HEK293 (cell line): Measurements from ENCODE around the gene PRPF6.

ENCODE experiments used
- PRDM1 ChIP-seq: fragments of 450-650 bp; formaldehyde crosslinking; IDR thresholded peaks from 2 replicates; pipeline ENCODE4; 2016; ENCODE audit warnings: missing biosample characterization, missing genetic modification characterization
- TCF7L2 ChIP-seq: IDR thresholded peaks from 2 replicates; pipeline ENCODE4 v1.6.1; 2011; ENCODE audit warnings: low read depth, mild to moderate bottlenecking, inconsistent platforms, low read length, moderate library complexity, borderline replicate concordance
- ZFP3 ChIP-seq: fragments of 450-650 bp; formaldehyde crosslinking; IDR thresholded peaks from 2 replicates; pipeline ENCODE4 v1.5.1; 2016; ENCODE audit warnings: low read depth, missing biosample characterization, missing genetic modification characterization
- ZNF155 ChIP-seq: fragments of 450-650 bp; formaldehyde crosslinking; IDR thresholded peaks from 2 replicates; pipeline ENCODE4 v1.5.1; 2016; ENCODE audit warnings: missing biosample characterization, missing genetic modification characterization
- ZNF274 ChIP-seq, 2 experiments: fragments of 200-500 bp in 1 of 2; fragments of 450-650 bp in 1 of 2; sonication (Bioruptor generic) in 1 of 2; formaldehyde crosslinking in 1 of 2; IDR thresholded peaks; 2 replicates each; pipeline versions ENCODE4 v1.5.1 to v1.6.1; 2014 to 2016; ENCODE audit warnings: borderline replicate concordance in 1 of 2, inconsistent platforms in 1 of 2, low read length in 1 of 2, missing biosample characterization in 1 of 2, missing genetic modification characterization in 1 of 2
- ZNF514 ChIP-seq: fragments of 450-650 bp; formaldehyde crosslinking; IDR thresholded peaks from 2 replicates; pipeline ENCODE4 v1.5.1; 2016; ENCODE audit warnings: missing biosample characterization, missing genetic modification characterization
- ZNF596 ChIP-seq: fragments of 450-650 bp; IDR thresholded peaks from 2 replicates; pipeline ENCODE4 v1.5.0; 2018; ENCODE audit warnings: missing biosample characterization, mild to moderate bottlenecking, missing genetic modification characterization, moderate library complexity
- ZNF610 ChIP-seq: fragments of 450-650 bp; formaldehyde crosslinking; IDR thresholded peaks from 2 replicates; pipeline ENCODE4 v1.5.1; 2016; ENCODE audit warnings: missing biosample characterization, missing genetic modification characterization, borderline replicate concordance
- ZNF624 ChIP-seq: fragments of 450-650 bp; formaldehyde crosslinking; IDR thresholded peaks from 2 replicates; pipeline ENCODE4 v1.5.1; 2017; ENCODE audit warnings: missing biosample characterization, missing genetic modification characterization
- ZNF791 ChIP-seq: fragments of 450-650 bp; formaldehyde crosslinking; IDR thresholded peaks from 2 replicates; pipeline ENCODE4 v1.5.1; 2016; ENCODE audit warnings: missing biosample characterization, missing genetic modification characterization
- ZSCAN30 ChIP-seq: fragments of 450-650 bp; IDR thresholded peaks from 2 replicates; pipeline ENCODE4 v1.5.1; 2018; ENCODE audit warnings: missing biosample characterization, mild to moderate bottlenecking, missing genetic modification characterization, moderate library complexity
- TF ChIP-seq, protein P1 (sequence below): fragments of 450-650 bp; formaldehyde crosslinking; IDR thresholded peaks from 2 replicates; pipeline ENCODE4 v1.5.1; 2016; ENCODE audit warnings: missing biosample characterization, missing genetic modification characterization, low read depth
- TF ChIP-seq, protein P2 (sequence below): fragments of 450-650 bp; formaldehyde crosslinking; IDR thresholded peaks from 2 replicates; pipeline ENCODE4 v1.5.1; 2017; ENCODE audit warnings: missing biosample characterization, missing genetic modification characterization
- TF ChIP-seq, protein P3 (sequence below): fragments of 450-650 bp; formaldehyde crosslinking; conservative IDR thresholded peaks from 2 replicates; pipeline ENCODE4 v1.5.1; 2016; ENCODE audit warnings: low read depth, missing biosample characterization, missing genetic modification characterization
- TF ChIP-seq, protein P4 (sequence below): fragments of 450-650 bp; formaldehyde crosslinking; IDR thresholded peaks from 2 replicates; pipeline ENCODE4 v1.5.1; 2016; ENCODE audit warnings: missing biosample characterization, missing genetic modification characterization, borderline replicate concordance
- TF ChIP-seq, protein P5 (sequence below): fragments of 450-650 bp; formaldehyde crosslinking; IDR thresholded peaks from 2 replicates; pipeline ENCODE4 v1.5.1; 2016; ENCODE audit warnings: missing biosample characterization, missing genetic modification characterization
- TF ChIP-seq, protein P6 (sequence below): fragments of 450-650 bp; formaldehyde crosslinking; IDR thresholded peaks from 2 replicates; pipeline ENCODE4 v1.5.1; 2016; ENCODE audit warnings: missing biosample characterization, missing genetic modification characterization, low read depth
- TF ChIP-seq, protein P7 (sequence below): fragments of 450-650 bp; formaldehyde crosslinking; IDR thresholded peaks from 2 replicates; pipeline ENCODE4 v1.5.1; 2017; ENCODE audit warnings: missing biosample characterization, missing genetic modification characterization

PRPF6 gene

DNA sequence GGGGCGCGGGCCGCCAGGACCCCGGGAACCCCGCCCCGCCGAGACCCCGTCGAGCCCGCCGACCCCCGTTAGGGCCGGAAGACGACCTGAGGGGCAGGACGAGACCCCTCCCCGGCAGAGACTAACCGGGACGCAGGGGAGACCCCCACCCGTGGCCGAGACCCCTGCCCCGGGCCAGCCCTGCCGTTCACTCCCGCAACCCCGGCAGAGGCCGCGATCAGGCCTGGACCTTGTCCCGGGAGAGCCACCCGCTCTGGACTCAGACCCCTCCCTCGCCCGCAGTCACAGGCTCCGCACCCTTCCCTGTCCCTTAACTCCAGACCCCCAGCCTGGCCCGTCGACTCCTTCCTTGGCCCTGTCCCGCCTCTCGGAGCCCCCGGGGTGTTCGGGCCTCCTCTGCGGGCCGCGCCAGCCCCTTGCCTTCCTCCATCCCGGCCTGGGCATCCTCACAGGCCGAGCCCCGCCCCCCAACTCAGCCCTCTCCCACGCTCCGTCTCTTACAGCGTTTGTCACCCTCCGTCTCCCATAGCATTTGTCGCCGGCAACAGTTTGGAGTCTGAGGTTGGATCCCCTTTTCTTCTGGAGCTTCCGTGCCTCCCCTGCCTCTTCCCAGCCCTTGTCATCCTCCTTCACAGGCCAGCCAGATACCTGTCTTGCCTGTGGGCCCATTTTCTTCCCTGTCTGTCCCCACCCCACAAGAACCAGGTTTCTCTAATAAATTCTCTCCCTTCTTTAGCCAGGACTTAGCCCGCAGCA lies 82.6 kb downstream of the PRPF6 start (continued):
- TF ChIP-seq, protein P1, sequence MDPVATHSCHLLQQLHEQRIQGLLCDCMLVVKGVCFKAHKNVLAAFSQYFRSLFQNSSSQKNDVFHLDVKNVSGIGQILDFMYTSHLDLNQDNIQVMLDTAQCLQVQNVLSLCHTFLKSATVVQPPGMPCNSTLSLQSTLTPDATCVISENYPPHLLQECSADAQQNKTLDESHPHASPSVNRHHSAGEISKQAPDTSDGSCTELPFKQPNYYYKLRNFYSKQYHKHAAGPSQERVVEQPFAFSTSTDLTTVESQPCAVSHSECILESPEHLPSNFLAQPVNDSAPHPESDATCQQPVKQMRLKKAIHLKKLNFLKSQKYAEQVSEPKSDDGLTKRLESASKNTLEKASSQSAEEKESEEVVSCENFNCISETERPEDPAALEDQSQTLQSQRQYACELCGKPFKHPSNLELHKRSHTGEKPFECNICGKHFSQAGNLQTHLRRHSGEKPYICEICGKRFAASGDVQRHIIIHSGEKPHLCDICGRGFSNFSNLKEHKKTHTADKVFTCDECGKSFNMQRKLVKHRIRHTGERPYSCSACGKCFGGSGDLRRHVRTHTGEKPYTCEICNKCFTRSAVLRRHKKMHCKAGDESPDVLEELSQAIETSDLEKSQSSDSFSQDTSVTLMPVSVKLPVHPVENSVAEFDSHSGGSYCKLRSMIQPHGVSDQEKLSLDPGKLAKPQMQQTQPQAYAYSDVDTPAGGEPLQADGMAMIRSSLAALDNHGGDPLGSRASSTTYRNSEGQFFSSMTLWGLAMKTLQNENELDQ (tag by site-specific recombination): no peak
- TF ChIP-seq ZNF610 (tag by site-specific recombination) (no peak), ZFP3 (tag by site-specific recombination) (no peak), ZNF791 (tag by site-specific recombination) (no peak), ZNF155 (tag by site-specific recombination) (no peak), ZNF596 (tag by site-specific recombination) (no peak), ZSCAN30 (tag by site-specific recombination) (no peak), TCF7L2 (no peak), PRDM1 (tag by site-specific recombination) (no peak), ZNF274 (IDR thresholded peaks at IDR 0.05; ENCODE audit: low read length) (no peak), ZNF274 (tag by site-specific recombination; IDR thresholded peaks at IDR 0.05; ENCODE audit: borderline replicate concordance) (no peak), ZNF624 (tag by site-specific recombination) (no peak), ZNF514 (tag by site-specific recombination) (no peak)
- TF ChIP-seq, protein P2, sequence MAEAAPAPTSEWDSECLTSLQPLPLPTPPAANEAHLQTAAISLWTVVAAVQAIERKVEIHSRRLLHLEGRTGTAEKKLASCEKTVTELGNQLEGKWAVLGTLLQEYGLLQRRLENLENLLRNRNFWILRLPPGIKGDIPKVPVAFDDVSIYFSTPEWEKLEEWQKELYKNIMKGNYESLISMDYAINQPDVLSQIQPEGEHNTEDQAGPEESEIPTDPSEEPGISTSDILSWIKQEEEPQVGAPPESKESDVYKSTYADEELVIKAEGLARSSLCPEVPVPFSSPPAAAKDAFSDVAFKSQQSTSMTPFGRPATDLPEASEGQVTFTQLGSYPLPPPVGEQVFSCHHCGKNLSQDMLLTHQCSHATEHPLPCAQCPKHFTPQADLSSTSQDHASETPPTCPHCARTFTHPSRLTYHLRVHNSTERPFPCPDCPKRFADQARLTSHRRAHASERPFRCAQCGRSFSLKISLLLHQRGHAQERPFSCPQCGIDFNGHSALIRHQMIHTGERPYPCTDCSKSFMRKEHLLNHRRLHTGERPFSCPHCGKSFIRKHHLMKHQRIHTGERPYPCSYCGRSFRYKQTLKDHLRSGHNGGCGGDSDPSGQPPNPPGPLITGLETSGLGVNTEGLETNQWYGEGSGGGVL (tag by site-specific recombination): no peak
- TF ChIP-seq, protein P3, sequence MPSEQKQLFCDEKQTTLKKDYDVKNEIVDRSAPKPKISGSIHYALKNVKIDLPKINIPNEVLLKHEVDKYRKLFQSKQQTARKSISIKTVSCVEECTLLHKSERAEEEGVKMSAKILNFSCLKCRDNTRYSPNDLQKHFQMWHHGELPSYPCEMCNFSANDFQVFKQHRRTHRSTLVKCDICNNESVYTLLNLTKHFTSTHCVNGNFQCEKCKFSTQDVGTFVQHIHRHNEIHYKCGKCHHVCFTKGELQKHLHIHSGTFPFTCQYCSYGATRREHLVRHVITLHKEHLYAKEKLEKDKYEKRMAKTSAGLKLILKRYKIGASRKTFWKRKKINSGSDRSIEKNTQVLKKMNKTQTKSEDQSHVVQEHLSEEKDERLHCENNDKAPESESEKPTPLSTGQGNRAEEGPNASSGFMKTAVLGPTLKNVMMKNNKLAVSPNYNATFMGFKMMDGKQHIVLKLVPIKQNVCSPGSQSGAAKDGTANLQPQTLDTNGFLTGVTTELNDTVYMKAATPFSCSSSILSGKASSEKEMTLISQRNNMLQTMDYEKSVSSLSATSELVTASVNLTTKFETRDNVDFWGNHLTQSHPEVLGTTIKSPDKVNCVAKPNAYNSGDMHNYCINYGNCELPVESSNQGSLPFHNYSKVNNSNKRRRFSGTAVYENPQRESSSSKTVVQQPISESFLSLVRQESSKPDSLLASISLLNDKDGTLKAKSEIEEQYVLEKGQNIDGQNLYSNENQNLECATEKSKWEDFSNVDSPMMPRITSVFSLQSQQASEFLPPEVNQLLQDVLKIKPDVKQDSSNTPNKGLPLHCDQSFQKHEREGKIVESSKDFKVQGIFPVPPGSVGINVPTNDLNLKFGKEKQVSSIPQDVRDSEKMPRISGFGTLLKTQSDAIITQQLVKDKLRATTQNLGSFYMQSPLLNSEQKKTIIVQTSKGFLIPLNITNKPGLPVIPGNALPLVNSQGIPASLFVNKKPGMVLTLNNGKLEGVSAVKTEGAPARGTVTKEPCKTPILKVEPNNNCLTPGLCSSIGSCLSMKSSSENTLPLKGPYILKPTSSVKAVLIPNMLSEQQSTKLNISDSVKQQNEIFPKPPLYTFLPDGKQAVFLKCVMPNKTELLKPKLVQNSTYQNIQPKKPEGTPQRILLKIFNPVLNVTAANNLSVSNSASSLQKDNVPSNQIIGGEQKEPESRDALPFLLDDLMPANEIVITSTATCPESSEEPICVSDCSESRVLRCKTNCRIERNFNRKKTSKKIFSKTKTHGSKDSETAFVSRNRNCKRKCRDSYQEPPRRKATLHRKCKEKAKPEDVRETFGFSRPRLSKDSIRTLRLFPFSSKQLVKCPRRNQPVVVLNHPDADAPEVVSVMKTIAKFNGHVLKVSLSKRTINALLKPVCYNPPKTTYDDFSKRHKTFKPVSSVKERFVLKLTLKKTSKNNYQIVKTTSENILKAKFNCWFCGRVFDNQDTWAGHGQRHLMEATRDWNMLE: no peak
- TF ChIP-seq, protein P4, sequence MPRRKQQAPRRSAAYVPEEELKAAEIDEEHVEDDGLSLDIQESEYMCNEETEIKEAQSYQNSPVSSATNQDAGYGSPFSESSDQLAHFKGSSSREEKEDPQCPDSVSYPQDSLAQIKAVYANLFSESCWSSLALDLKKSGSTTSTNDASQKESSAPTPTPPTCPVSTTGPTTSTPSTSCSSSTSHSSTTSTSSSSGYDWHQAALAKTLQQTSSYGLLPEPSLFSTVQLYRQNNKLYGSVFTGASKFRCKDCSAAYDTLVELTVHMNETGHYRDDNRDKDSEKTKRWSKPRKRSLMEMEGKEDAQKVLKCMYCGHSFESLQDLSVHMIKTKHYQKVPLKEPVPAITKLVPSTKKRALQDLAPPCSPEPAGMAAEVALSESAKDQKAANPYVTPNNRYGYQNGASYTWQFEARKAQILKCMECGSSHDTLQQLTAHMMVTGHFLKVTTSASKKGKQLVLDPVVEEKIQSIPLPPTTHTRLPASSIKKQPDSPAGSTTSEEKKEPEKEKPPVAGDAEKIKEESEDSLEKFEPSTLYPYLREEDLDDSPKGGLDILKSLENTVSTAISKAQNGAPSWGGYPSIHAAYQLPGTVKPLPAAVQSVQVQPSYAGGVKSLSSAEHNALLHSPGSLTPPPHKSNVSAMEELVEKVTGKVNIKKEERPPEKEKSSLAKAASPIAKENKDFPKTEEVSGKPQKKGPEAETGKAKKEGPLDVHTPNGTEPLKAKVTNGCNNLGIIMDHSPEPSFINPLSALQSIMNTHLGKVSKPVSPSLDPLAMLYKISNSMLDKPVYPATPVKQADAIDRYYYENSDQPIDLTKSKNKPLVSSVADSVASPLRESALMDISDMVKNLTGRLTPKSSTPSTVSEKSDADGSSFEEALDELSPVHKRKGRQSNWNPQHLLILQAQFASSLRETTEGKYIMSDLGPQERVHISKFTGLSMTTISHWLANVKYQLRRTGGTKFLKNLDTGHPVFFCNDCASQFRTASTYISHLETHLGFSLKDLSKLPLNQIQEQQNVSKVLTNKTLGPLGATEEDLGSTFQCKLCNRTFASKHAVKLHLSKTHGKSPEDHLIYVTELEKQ (tag by site-specific recombination): no peak
- TF ChIP-seq, protein P5, sequence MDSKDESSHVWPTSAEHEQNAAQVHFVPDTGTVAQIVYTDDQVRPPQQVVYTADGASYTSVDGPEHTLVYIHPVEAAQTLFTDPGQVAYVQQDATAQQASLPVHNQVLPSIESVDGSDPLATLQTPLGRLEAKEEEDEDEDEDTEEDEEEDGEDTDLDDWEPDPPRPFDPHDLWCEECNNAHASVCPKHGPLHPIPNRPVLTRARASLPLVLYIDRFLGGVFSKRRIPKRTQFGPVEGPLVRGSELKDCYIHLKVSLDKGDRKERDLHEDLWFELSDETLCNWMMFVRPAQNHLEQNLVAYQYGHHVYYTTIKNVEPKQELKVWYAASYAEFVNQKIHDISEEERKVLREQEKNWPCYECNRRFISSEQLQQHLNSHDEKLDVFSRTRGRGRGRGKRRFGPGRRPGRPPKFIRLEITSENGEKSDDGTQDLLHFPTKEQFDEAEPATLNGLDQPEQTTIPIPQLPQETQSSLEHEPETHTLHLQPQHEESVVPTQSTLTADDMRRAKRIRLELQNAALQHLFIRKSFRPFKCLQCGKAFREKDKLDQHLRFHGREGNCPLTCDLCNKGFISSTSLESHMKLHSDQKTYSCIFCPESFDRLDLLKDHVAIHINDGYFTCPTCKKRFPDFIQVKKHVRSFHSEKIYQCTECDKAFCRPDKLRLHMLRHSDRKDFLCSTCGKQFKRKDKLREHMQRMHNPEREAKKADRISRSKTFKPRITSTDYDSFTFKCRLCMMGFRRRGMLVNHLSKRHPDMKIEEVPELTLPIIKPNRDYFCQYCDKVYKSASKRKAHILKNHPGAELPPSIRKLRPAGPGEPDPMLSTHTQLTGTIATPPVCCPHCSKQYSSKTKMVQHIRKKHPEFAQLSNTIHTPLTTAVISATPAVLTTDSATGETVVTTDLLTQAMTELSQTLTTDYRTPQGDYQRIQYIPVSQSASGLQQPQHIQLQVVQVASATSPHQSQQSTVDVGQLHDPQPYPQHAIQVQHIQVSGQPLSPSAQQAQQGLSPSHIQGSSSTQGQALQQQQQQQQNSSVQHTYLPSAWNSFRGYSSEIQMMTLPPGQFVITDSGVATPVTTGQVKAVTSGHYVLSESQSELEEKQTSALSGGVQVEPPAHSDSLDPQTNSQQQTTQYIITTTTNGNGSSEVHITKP (tag by site-specific recombination): no peak
- TF ChIP-seq, protein P6, sequence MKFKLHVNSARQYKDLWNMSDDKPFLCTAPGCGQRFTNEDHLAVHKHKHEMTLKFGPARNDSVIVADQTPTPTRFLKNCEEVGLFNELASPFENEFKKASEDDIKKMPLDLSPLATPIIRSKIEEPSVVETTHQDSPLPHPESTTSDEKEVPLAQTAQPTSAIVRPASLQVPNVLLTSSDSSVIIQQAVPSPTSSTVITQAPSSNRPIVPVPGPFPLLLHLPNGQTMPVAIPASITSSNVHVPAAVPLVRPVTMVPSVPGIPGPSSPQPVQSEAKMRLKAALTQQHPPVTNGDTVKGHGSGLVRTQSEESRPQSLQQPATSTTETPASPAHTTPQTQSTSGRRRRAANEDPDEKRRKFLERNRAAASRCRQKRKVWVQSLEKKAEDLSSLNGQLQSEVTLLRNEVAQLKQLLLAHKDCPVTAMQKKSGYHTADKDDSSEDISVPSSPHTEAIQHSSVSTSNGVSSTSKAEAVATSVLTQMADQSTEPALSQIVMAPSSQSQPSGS (tag by site-specific recombination): no peak
- TF ChIP-seq, protein P7, sequence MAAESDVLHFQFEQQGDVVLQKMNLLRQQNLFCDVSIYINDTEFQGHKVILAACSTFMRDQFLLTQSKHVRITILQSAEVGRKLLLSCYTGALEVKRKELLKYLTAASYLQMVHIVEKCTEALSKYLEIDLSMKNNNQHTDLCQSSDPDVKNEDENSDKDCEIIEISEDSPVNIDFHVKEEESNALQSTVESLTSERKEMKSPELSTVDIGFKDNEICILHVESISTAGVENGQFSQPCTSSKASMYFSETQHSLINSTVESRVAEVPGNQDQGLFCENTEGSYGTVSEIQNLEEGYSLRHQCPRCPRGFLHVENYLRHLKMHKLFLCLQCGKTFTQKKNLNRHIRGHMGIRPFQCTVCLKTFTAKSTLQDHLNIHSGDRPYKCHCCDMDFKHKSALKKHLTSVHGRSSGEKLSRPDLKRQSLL (tag by site-specific recombination): no peak
